Neural progenitor cell (in vitro differentiated cells): Measurements from ENCODE around the gene HIGD2A. TPM values are rescaled to one million over a fixed set of nuclear protein-coding genes. Genes with fewer than 3 reads are reported as not detected.

Experiments used
- DNase-seq: peaks from one replicate; pipeline ENCODE4 v3.0.0-alpha.2; 2016; ENCODE audit warnings: low spot score
- H2AFZ ChIP-seq: fragments of 200-600 bp; sonication (generic); replicated peaks from 2 replicates; pipeline ENCODE4 v1.6.1; 2016; ENCODE audit warnings: antibody characterized with exemption
- H3F3A ChIP-seq: fragments of 200-600 bp; sonication (generic); 2 replicates; pipeline ENCODE4 v1.6.1; 2016; ENCODE audit warnings: antibody characterized with exemption, low read depth
- H3K27ac ChIP-seq: fragments of 200-600 bp; sonication (generic); 2 replicates; pipeline ENCODE4 v1.5.1; 2016; ENCODE audit warnings: mild to moderate bottlenecking
- H3K27me3 ChIP-seq: fragments of 200-600 bp; sonication (generic); 2 replicates; pipeline ENCODE4 v1.6.1; 2016; ENCODE audit warnings: mild to moderate bottlenecking, moderate library complexity
- H3K36me3 ChIP-seq: fragments of 200-600 bp; sonication (generic); 2 replicates; pipeline ENCODE4 v1.5.1; 2016
- H3K4me1 ChIP-seq: fragments of 200-600 bp; sonication (generic); 2 replicates; pipeline ENCODE4 v1.6.1; 2016; ENCODE audit warnings: mixed run types
- H3K4me2 ChIP-seq: fragments of 200-600 bp; sonication (generic); 2 replicates; pipeline ENCODE4 v1.6.1; 2016
- H3K4me3 ChIP-seq: fragments of 200-600 bp; sonication (generic); 2 replicates; pipeline ENCODE4 v1.5.1; 2016
- H3K79me2 ChIP-seq: fragments of 200-600 bp; sonication (generic); 2 replicates; pipeline ENCODE4 v1.6.1; 2016; ENCODE audit warnings: low read depth
- H3K9ac ChIP-seq: fragments of 200-600 bp; sonication (generic); 2 replicates; pipeline ENCODE4 v1.6.1; 2016
- H3K9me3 ChIP-seq: fragments of 200-600 bp; sonication (generic); 2 replicates; pipeline ENCODE4 v1.5.1; 2016; ENCODE audit warnings: low read depth
- H4K20me1 ChIP-seq: fragments of 200-600 bp; sonication (generic); 2 replicates; pipeline ENCODE4 v1.6.1; 2016; ENCODE audit warnings: low read depth
- H3K27ac Mint-ChIP-seq: 3 replicates; pipeline ENCODE4 v1.8.0; 2021; ENCODE audit warnings: mixed read lengths
- H3K27me3 Mint-ChIP-seq: 2 replicates; pipeline ENCODE4 v1.8.0; 2022; ENCODE audit warnings: low read depth, mild to moderate bottlenecking, inconsistent platforms, moderate library complexity, mixed read lengths; ENCODE audit not compliant: insufficient read depth
- H3K36me3 Mint-ChIP-seq: 3 replicates; pipeline ENCODE4 v1.8.0; 2021; ENCODE audit warnings: mixed read lengths
- H3K4me1 Mint-ChIP-seq: 3 replicates; pipeline ENCODE4 v1.8.0; 2021; ENCODE audit warnings: mixed read lengths
- H3K4me3 Mint-ChIP-seq: 3 replicates; pipeline ENCODE4 v1.8.0; 2021; ENCODE audit warnings: mild to moderate bottlenecking, moderate library complexity, mixed read lengths
- H3K9me3 Mint-ChIP-seq: 3 replicates; pipeline ENCODE4 v1.8.0; 2020; ENCODE audit warnings: mixed read lengths
- CTCF ChIP-seq: fragments of 200-600 bp; sonication (generic); IDR thresholded peaks from 2 replicates; pipeline ENCODE4 v1.5.1; 2017; ENCODE audit warnings: antibody characterized with exemption, mild to moderate bottlenecking
- EZH2 ChIP-seq: fragments of 200-600 bp; sonication (generic); IDR thresholded peaks from 2 replicates; pipeline ENCODE4 v1.6.1; 2017; ENCODE audit warnings: antibody characterized with exemption, mild to moderate bottlenecking, moderate library complexity
- EZH2phosphoT487 ChIP-seq: fragments of 200-600 bp; sonication (generic); IDR thresholded peaks from 2 replicates; pipeline ENCODE4 v1.6.1; 2017; ENCODE audit warnings: antibody characterized with exemption
- total RNA-seq: library from RNA; depleted of rRNA; stranded (reverse); fragments of >200 nt; gene quantifications from 2 replicates; pipeline ENCODE4 v1.2.3, GENCODE V29; 2015; ENCODE audit warnings: low replicate concordance

Gene HIGD2A
- total RNA-seq, 1 donor from 2014 or later: 40.1 TPM

GRCh38 chr5:176342158-176342483 is 46.4 kb upstream of the HIGD2A start:
- Histone ChIP-seq H3K4me1 (no peaks in the 10 kb centered on the region), H4K20me1 (no peaks in the 10 kb centered on the region), H3K36me3 (no peaks in the 10 kb centered on the region), H3K27ac (no peak overlapping the region), H3K9me3 (no peaks in the 10 kb centered on the region), H2AFZ (no peak overlapping the region), H3K27me3 (no peaks in the 10 kb centered on the region), H3F3A (peaks cover 5% of the 10 kb centered on the region), H3K4me2 (no peak overlapping the region), H3K79me2 (no peaks in the 10 kb centered on the region), H3K9ac (no peak overlapping the region), H3K4me3 (no peak overlapping the region)
- TF ChIP-seq CTCF (no peak), EZH2 (no peak), EZH2phosphoT487 (no peak)
- DNase-seq: no peak
- Mint-ChIP-seq H3K27me3 (no peaks in the 10 kb centered on the region), H3K36me3 (peaks cover 28% of the 10 kb centered on the region), H3K9me3 (no peaks in the 10 kb centered on the region), H3K4me1 (no peaks in the 10 kb centered on the region), H3K4me3 (no peak overlapping the region), H3K27ac (no peak overlapping the region)

- no peaks in the 10 kb centered on the region for H3K4me1 Mint-ChIP-seq
- H3K36me3 Mint-ChIP-seq: peaks cover 29% of the 10 kb centered on the region
- H2AFZ ChIP-seq: no peak overlapping the region
- no peaks in the 10 kb centered on the region for H3K4me1 ChIP-seq
- H3K4me3 ChIP-seq: no peak overlapping the region
- H3K27me3 Mint-ChIP-seq: no peaks in the 10 kb centered on the region
- H3K27me3 ChIP-seq: no peaks in the 10 kb centered on the region
- H4K20me1 ChIP-seq: no peaks in the 10 kb centered on the region
- no peaks in the 10 kb centered on the region for H3K36me3 ChIP-seq
- no peak overlapping the region for H3K27ac ChIP-seq
- no peaks in the 10 kb centered on the region for H3K79me2 ChIP-seq
- H3K27ac Mint-ChIP-seq: no peak overlapping the region
- H3F3A ChIP-seq: peaks cover 5% of the 10 kb centered on the region
- no peak for DNase-seq
- no peaks in the 10 kb centered on the region for H3K9me3 ChIP-seq
- H3K9ac ChIP-seq: no peak overlapping the region
- H3K4me3 Mint-ChIP-seq: no peak overlapping the region
- no peak for TF ChIP-seq EZH2phosphoT487
- no peak for TF ChIP-seq CTCF
- TF ChIP-seq EZH2: no peak
- no peaks in the 10 kb centered on the region for H3K9me3 Mint-ChIP-seq
- no peak overlapping the region for H3K4me2 ChIP-seq
Observed at GRCh38 chr5:176342766-176343458, 45.6 kb upstream of the HIGD2A start.

GRCh38 chr5:176350416-176350815 is 38.1 kb upstream of the HIGD2A start:
- Histone ChIP-seq H3K79me2 (peaks cover 38% of the 10 kb centered on the region), H3K9ac (no peak overlapping the region), H3K27ac (no peak overlapping the region), H3K36me3 (no peaks in the 10 kb centered on the region), H2AFZ (no peak overlapping the region), H3K4me1 (peaks cover 3% of the 10 kb centered on the region), H3K4me3 (no peak overlapping the region), H3K9me3 (no peaks in the 10 kb centered on the region), H3F3A (no peaks in the 10 kb centered on the region), H4K20me1 (peaks cover 55% of the 10 kb centered on the region), H3K4me2 (no peak overlapping the region), H3K27me3 (no peaks in the 10 kb centered on the region)
- H3K4me1 Mint-ChIP-seq: no peaks in the 10 kb centered on the region
- TF ChIP-seq EZH2phosphoT487 (no peak), EZH2 (no peak), CTCF (no peak)
- peaks cover 47% of the 10 kb centered on the region for H3K36me3 Mint-ChIP-seq
- no peaks in the 10 kb centered on the region for H3K27me3 Mint-ChIP-seq
- H3K27ac Mint-ChIP-seq: no peak overlapping the region
- H3K9me3 Mint-ChIP-seq: no peaks in the 10 kb centered on the region
- no peak for DNase-seq
- H3K4me3 Mint-ChIP-seq: no peak overlapping the region
